ENCODE results near the gene KCNMA1.

KCNMA1 gene

DNA sequence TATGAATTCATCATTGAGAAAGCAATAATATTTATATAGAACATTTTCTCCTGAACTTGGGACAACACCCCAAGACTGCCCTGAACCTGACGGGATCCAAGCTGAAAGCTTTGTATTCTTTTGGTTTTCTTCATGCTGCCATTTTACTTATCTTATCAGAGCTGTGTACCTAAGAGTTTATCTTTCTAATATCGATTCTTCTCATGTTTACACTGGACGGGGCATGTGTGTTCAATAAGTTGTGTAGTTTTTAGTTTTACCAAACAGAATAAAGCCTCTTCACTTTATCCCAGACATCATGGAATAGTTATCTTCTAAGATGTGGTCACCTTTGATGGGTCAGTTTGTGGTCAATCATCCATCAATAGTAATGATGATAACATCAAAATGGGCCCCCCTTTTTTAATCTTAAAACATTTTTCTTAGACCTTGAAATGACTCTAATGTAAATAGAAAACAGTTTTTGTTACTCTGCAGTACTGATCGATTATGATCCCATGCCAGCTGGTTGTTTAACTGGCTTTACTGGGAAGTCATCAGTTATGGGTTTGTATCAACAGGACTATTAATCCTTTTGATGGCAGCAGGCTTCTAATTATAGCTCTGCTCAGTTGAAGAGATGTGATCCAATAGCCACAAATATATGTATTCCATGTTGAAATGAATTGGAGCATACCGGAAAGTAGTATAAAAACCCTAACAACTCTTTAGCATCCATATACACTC is 446.1 kb downstream of the KCNMA1 start:
- DNase-seq (ENCODE audit: low read depth): no peak
- H3K4me3 ChIP-seq (ENCODE audit: control insufficient read depth, low read depth, low read length): no peak overlapping the region
- TF ChIP-seq, protein P1, sequence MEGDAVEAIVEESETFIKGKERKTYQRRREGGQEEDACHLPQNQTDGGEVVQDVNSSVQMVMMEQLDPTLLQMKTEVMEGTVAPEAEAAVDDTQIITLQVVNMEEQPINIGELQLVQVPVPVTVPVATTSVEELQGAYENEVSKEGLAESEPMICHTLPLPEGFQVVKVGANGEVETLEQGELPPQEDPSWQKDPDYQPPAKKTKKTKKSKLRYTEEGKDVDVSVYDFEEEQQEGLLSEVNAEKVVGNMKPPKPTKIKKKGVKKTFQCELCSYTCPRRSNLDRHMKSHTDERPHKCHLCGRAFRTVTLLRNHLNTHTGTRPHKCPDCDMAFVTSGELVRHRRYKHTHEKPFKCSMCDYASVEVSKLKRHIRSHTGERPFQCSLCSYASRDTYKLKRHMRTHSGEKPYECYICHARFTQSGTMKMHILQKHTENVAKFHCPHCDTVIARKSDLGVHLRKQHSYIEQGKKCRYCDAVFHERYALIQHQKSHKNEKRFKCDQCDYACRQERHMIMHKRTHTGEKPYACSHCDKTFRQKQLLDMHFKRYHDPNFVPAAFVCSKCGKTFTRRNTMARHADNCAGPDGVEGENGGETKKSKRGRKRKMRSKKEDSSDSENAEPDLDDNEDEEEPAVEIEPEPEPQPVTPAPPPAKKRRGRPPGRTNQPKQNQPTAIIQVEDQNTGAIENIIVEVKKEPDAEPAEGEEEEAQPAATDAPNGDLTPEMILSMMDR (IDR thresholded peaks at IDR 0.05; ENCODE audit: control insufficient read depth, insufficient read depth, low read depth, low read length, missing control alignments): no peak

DNA sequence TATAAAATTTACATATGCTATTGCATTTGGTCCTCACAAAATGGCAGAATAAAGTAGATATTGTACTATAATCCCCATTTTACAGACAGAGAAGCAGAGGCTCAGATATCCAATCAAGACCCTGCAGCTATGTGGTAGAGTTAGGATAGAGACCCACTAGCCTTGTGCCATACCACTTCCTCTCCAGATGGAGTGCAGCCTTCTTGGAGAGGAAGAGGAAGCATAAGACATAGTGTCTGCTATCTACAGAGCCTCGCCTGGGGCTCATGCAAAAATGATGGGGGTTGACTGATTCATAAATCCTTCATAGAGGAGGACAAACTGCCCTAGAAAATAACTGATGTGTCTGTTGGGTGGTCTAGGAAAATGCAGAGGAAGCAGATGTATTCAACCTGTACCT is 447.3 kb downstream of the KCNMA1 start:
- TF ChIP-seq, protein P1 (IDR thresholded peaks at IDR 0.05; ENCODE audit: control insufficient read depth, insufficient read depth, low read depth, low read length, missing control alignments): no peak
- H3K4me3 ChIP-seq (ENCODE audit: control insufficient read depth, low read depth, low read length): no peak overlapping the region
- no peak for DNase-seq (ENCODE audit: low read depth)

- H3K4me3 ChIP-seq (ENCODE audit: control insufficient read depth, low read depth, low read length): no peak overlapping the region
- no peak for DNase-seq (ENCODE audit: low read depth)
- TF ChIP-seq, protein P1 (IDR thresholded peaks at IDR 0.05; ENCODE audit: control insufficient read depth, insufficient read depth, low read depth, low read length, missing control alignments): no peak
Observed at GRCh38 chr10:77189520-77189919, 448.1 kb downstream of the KCNMA1 start.

GRCh38 chr10:77189075-77189474 is 448.5 kb downstream of the KCNMA1 start:
- no peak overlapping the region for H3K4me3 ChIP-seq (ENCODE audit: control insufficient read depth, low read depth, low read length)
- TF ChIP-seq, protein P1 (IDR thresholded peaks at IDR 0.05; ENCODE audit: control insufficient read depth, insufficient read depth, low read depth, low read length, missing control alignments): no peak
- no peak for DNase-seq (ENCODE audit: low read depth)

- TF ChIP-seq, protein P1 (IDR thresholded peaks at IDR 0.05; ENCODE audit: control insufficient read depth, insufficient read depth, low read depth, low read length, missing control alignments): no peak
- DNase-seq (ENCODE audit: low read depth): no peak
- no peak overlapping the region for H3K4me3 ChIP-seq (ENCODE audit: control insufficient read depth, low read depth, low read length)
Observed at GRCh38 chr10:77188521-77188920, 449.1 kb downstream of the KCNMA1 start.

DNA sequence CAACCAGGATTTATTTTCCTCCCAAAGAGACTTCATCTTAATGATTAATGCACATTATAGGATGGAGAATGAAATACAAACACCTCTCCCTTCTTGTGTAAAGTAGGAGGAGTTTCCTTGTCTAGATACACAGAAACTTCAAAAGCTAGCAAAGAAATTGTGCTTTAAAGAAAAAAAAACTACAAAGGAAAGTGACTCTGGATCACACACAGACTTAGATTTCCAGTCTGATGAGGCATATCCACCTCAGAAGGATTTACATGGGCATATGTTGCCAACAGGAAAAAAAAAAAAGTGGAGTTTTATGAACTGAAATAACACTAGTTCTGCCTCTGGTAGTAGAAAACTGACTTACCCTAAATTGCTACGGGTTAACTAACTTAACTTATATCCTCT is 449.6 kb downstream of the KCNMA1 start:
- DNase-seq (ENCODE audit: low read depth): no peak
- no peak overlapping the region for H3K4me3 ChIP-seq (ENCODE audit: control insufficient read depth, low read depth, low read length)
- TF ChIP-seq, protein P1 (IDR thresholded peaks at IDR 0.05; ENCODE audit: control insufficient read depth, insufficient read depth, low read depth, low read length, missing control alignments): no peak
